ENCODE data around the gene ADAMTS3. TPM values are rescaled to one million over a fixed set of nuclear protein-coding genes. Genes with fewer than 3 reads are reported as not detected.

The ADAMTS3 gene
- total and polyA plus RNA-seq, 8 donors = 0.13 to 6.8 (median 0.24) TPM; not detected in 2

- WGBS, 5 donors = 56 to 71% (median 64%) methylated on average over 4 of the region's 4 CpGs
- no peaks in the 10 kb centered on the region for H3K4me1 ChIP-seq
- no peak for DNase-seq
- intact Hi-C loops (cut with DNase I; ENCODE audit: low total_unique reads) = no loop called here
- no peak overlapping the region for H3K4me3 ChIP-seq
- no peak overlapping the region for H3K27ac ChIP-seq
- TF ChIP-seq POLR2AphosphoS5 (IDR thresholded peaks at IDR 0.05) (no peak), POLR2A (IDR thresholded peaks at IDR 0.05) (no peak), CTCF (IDR thresholded peaks at IDR 0.05) (no peak), EP300 (IDR thresholded peaks at IDR 0.05) (no peak)
- H3K9me3 ChIP-seq = no peaks in the 10 kb centered on the region
- H3K27me3 ChIP-seq = no peaks in the 10 kb centered on the region
- H3K36me3 ChIP-seq = no peaks in the 10 kb centered on the region
Observed at GRCh38 chr4:72305080-72305479, 263.9 kb downstream of the ADAMTS3 start.

- TF ChIP-seq POLR2AphosphoS5 (IDR thresholded peaks at IDR 0.05) (no peak), CTCF (IDR thresholded peaks at IDR 0.05) (peak in 5 of 7 experiments; percentile 22 to 68 (median 47))
- Histone ChIP-seq H3K4me1 (no peaks in the 10 kb centered on the region), H3K36me3 (no peaks in the 10 kb centered on the region), H3K4me3 (no peak overlapping the region), H3K27ac (no peak overlapping the region), H3K9me3 (no peaks in the 10 kb centered on the region), H3K27me3 (no peaks in the 10 kb centered on the region)
- peak; percentile 29 to 65 for DNase-seq
- intact Hi-C loops (cut with DNase I; ENCODE audit: low total_unique reads) = no loop called here
- 62 to 71% (median 64%) methylated on average over 4 of the region's 4 CpGs for WGBS, 5 donors
Observed at GRCh38 chr4:72302981-72303704, 265.9 kb downstream of the ADAMTS3 start.

- no peaks in the 10 kb centered on the region for H3K27me3 ChIP-seq
- no peak for DNase-seq
- H3K27ac ChIP-seq = no peak overlapping the region
- WGBS, 5 donors = 91 to 95% (median 94%) methylated on average over 2 of the region's 2 CpGs
- no peaks in the 10 kb centered on the region for H3K9me3 ChIP-seq
- TF ChIP-seq CTCF (IDR thresholded peaks at IDR 0.05) = no peak
- TF ChIP-seq EP300 (IDR thresholded peaks at IDR 0.05) = no peak
- TF ChIP-seq POLR2AphosphoS5 (IDR thresholded peaks at IDR 0.05) = no peak
- TF ChIP-seq POLR2A (IDR thresholded peaks at IDR 0.05) = no peak
- intact Hi-C loops (cut with DNase I; ENCODE audit: low total_unique reads) = no loop called here
- no peaks in the 10 kb centered on the region for H3K4me1 ChIP-seq
- no peak overlapping the region for H3K4me3 ChIP-seq
- H3K36me3 ChIP-seq = no peaks in the 10 kb centered on the region
Observed at GRCh38 chr4:72301759-72302158, 267.3 kb downstream of the ADAMTS3 start.

GRCh38 chr4:72300126-72300525, 268.9 kb downstream of the ADAMTS3 start:
- 70 to 87% (median 85%) methylated on average over 1 of the region's 1 CpG for WGBS, 5 donors
- no peaks in the 10 kb centered on the region for H3K27me3 ChIP-seq
- intact Hi-C loops (cut with DNase I; ENCODE audit: low total_unique reads) = no loop called here

More at GRCh38 chr4:72300126-72300525, 268.9 kb downstream of the ADAMTS3 start:
- Histone ChIP-seq H3K9me3 (no peaks in the 10 kb centered on the region), H3K36me3 (no peaks in the 10 kb centered on the region), H3K4me3 (no peak overlapping the region), H3K27ac (no peak overlapping the region), H3K4me1 (peaks cover 0 to 5% (median 0%) of the 10 kb centered on the region in 4 donors)
- DNase-seq = no peak
- no peak for TF ChIP-seq POLR2AphosphoS5 (IDR thresholded peaks at IDR 0.05)
- TF ChIP-seq POLR2A (IDR thresholded peaks at IDR 0.05) = no peak
- TF ChIP-seq EP300 (IDR thresholded peaks at IDR 0.05) = no peak
- no peak for TF ChIP-seq CTCF (IDR thresholded peaks at IDR 0.05)

Data from stomach (tissue), 9 donors.